Inferior parietal cortex (tissue), 1 donor: ENCODE measurements around the gene COX7A2.
A peak's percentile ranks its signal among the peaks of the same experiment; 100 is the strongest.

Experiments
- DNase-seq: peaks from one replicate; pipeline ENCODE4 v3.0.0-alpha.2; 2016; ENCODE audit errors: extremely low spot score

The COX7A2 gene

DNA sequence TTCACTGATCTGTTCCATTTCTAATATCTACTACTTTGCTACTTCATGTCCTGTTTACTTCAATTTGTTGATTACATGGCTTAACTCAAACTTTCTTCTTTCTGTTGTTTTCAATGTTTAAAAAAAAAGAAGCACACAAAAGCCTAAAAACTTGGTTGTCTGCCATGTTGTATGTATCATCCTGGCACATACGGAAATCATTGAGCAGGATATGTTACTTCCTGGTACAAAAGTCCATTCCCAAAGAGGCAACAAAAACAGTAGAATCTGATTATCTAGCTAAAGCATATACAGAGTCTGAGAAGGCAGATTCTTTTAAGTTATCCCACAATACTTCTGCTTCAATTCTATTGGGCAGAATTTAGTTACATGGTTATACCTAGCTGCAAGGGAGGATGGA is 23.2 kb downstream of the COX7A2 start:
- no peak for DNase-seq

DNA sequence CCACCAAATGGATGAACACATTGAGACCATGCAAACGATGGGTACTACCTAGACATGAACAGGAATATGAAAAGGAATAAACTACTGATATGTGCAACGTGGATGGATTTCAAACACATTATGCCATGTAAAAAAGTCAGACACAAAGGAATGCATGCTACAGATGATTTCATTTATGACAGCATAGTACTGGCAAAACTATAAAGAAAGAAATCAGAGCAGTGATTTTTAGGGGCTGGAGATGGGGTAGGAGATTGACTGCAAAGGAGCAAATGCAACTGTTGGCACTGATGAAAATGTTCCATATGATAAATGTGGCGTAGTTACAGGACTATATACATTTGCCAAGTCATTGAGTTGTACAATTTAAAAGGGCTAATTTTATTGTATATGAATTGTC is 24.3 kb downstream of the COX7A2 start:
- DNase-seq, result no peak

DNA sequence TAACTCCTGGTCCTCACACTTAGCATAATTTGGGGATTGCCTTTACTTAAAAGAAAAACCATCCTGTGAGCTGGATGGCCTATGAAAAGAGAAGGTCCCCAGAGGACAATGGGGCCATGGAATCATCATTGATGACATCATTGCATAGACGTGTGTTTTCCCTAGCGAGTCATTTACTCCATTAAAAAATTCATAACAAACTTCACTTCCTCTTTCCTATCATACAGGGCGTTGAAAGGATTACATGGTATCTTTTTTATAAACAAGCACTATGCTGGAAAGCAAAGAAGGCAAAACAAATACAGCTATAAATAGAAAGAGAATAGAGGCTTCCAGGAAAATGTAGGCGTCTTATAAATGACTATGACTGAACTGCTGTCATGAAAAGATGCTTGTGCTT is 26.4 kb downstream of the COX7A2 start:
- no peak for DNase-seq

DNA sequence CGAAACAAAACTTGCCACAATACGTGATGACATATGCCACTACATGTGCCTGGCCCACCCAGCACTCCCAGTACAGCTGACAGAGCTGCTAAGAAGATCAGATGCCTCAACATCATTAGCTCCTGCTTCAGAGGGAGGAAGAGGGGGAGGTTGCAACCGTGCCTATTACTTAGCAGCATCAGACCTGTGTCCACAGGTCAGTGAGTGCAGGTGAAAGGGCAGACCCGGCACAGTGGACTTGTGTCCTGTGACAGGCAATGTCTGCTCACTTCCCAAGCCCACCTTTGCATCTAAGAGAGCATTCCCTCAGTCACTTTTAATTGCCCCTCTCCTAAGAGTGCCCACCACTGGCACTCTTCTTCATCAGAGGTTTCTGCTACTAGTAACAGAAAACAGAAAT is 28.3 kb downstream of the COX7A2 start:
- DNase-seq, result no peak

DNA sequence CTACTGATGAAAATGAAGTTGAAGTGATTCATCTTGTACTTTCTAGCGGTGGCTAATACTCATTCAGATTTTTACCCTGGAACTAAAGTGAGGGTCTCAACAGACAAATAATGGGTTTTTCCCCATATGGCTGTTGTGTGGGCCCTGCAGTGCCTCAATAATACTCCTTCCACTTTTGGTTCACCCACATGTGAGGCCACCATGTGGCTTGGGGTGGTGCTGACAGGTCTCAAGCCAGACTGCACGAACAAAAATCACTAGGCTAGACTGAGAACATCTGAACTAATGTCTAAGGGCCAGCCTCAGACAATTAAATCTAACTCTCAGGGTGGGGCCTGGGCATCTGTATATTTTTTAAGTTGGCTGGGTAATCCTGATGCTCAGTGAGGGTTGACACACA is 29.9 kb downstream of the COX7A2 start:
- DNase-seq, result no peak

DNA sequence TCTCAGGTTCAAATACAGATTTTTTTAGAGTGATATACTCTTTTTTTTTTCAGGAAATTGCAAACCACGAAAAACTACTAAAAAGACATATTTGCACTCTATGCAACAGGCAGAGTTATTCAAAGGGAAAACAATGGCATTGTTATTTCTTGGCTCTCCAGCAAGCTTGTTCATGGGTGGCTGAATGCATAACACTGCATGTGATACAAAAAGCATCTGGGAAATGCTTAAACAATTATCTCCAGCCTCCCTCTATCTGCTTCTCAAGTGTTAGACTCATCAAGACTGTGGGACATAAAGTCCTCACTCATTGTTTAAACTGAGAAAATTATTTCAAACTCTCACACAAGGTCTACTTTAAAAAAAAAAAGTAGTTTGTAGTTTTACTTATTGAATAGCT is 30.5 kb downstream of the COX7A2 start:
- no peak for DNase-seq

DNA sequence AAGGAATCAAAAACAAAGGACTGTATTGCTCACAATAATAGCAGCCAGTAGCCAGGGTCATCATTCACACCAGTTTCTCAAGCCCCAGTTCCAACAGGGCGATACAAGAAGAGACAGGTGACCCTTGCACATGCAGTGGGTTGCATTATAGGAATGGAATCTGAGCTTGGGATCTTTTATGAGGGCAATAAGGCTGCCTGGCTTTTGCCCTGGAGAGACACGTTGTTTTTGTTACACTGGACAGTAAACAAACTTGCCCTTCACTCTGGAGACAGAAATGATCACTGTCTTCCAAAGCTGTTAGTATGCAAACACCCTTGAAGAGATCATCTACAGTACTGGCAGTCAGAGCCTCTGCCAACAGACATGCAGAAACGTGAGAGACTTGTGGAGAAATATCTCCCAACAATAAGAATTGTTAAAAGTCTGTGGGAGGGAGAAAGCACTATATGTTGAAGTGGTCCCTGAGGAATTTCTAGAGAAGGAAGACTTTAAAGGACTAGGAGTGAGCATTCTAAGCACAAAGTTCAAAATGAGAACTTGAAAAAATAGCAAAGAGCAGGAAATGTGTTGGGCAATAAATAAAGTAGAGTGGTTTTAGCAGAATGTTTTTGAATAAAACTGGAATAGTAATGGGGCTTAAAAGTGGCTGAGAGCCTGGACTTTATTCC is 31.5 kb downstream of the COX7A2 start:
- DNase-seq, result no peak

DNA sequence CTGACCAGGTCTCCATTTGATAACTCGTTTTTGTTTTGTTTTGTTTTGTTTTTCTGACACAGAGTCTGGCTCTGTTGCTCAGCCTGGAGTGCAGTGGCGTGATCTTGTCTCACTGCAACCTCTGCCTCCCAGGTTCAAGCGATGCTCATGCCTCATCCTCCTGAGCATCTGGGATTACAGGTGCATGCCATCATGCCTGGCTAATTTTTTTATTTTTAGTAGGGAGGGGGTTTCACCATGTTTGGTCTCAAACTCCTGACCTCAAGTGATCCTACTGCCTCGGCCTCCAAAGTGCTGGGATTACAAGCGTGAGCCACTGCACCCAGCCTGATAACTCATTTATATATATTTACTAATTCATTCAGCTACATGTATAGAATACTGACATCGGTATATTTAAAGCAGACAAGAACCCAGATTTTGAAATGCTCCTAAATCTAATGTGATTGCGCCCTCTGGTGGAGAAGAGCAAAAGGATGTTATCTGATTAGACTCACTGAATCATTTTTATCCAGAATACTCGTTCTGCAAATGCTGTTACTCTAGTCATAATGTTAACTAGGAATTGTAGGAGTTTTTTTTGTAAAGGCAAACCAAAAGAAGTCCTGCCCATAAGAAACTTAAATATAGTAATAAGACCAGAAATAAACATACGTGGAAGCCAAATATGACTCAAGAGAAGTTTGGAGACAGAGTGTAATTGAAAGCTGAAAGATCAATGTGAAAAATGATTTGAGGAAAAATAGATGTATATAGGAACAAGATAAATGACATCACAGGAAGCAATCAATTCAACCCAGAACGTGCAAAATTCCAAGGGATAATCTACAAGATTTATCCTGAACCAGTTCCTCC is 32.5 kb downstream of the COX7A2 start:
- peak; percentile 91 for DNase-seq

DNA sequence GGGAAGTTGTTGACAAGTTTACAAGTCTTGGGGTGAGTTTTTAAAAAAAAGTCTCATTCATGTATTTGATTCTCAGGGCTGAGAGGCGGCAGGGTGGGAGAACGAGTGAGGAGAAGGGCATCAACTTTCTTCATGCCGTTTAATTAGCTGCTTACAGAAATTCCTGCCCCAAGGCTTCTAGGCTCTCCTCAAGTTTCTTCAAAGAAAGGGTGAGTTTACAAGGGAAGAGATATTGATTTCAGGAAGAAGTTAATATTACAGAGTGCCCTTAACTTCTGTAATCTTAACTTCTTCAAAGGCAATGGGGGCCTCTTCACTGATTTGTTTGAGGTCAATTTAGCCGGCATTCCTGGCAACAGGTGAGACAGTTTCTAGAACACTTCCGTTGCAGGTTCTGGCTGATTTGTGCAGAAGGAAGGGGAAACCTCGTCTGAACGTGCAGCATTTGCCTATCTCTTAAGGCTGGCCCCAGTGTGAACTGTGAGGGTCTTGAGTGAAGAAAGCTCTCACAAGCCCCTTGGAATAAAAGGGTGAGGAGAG is 34.3 kb downstream of the COX7A2 start:
- DNase-seq, result no peak

DNA sequence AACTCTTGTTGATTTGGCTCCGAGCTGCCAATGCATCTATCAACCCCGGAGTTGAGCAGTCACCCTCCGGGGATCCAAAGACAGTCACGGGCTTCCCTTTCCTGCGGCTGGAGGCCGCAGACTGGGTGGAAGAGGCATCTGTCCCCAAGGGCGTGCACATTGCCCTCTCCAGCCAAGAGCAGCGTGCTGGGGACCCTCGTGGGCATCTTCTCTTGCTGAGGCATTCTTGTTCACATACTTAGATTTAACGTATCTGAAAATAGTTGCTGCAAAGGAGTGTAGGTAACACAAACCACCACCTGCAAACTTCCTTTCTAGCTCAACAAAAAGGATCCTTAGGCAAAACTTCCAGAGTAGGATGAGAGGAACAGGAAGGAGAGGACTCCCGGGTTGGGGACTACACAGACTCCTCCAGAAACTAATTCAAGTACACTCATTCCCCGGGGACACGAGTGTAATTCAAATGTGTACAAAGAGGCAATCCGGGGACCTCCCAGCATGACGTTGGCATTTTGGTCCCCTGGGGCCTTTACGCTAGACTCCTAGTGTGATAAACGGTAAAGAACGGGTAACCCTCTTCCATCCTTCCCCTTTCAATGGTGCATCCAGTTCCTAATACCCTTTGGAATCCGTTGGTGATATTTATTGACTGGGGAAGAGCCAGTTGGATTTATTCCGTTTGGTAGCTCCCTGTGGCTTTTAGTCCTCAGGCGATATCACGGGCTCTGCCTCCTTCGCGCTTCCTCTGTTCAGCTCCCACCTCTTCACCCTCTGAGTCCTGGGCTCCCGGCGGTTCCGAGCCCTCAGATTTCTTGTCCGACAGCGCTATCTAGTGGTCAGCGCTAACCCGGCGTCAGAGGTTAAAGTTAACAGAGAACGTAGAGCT is 35.1 kb downstream of the COX7A2 start:
- DNase-seq, result peak; percentile 95

DNA sequence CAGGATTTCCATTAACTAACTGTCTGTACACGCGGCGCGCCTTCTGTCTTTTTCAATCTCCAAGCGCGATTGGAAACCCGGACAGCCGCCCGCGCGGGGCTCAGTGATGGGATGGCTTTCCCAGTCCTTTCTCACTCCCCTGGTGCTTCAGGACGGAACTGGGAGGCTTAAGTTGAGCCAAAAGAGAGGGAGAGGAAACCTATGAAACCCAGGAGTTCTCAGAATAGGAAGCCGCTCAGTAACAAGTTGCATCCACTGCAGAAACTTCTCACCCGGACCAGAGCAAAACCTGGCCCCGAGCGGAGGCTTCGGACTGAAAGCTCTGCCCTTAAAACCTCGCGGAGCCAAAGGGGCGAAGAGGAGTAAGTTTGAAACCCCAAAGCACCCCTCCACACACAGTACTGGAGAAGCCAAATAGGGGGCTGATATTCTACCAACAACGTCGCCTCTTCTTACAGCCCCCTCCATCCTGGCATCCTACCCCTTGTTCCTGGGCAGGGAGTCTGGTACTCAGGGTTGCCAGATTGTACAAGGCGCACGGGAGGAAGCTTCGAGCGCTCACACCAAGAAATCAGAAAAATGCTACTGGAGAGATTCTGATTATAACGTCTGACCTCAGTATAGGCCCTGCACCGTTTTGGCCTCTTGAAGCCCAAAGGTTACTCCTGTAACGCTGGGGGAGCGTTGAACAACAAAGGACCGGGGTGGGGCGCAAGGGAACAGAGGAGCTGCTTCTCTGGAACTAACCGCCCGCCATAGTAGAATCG is 36.8 kb downstream of the COX7A2 start:
- DNase-seq, result no peak

DNA sequence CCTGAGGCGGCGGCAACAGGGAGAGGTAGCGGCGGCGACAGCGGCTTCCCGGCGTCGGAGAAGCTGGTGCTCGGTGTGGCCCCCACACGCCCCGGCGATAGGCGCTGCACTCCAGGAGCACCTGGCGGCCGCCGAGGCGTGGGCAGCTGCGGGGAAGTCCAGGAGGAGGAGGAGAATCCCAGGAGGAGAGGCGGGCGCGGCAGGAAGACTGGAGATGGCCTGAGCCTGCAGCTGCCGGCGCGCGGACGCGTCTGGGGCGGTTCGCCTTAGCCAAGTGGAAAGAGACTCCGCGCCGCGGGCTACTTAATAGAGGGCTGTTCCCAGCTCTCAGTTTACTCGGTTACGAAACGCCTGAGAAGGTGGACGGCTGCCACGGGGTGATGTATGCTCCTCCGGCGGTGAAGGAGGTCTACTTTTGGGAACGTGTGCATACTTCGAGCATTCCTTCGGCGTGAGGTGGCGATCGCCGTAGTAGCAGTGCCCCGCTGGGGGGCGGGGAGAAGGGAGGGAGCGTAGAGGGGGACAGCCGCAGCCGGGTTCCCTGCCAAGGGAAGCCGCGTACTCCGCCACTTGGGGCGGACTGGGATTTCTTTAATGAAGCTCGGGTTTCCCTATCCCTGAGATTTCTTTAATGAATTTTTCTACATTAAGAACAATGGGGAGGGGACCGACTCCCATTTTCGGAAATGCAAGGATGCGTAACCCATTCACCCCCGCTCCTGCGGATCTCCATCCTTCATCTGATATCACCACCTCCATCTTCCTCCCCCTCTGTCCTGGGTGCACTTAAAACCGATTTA is 37.6 kb downstream of the COX7A2 start, which contains the start of gene COL12A1:
Gene COL12A1 (minus strand): TSS at position 278 of the 800 bp plus-strand sequence. CDS start 3,261 bp downstream, outside the sequence.
- DNase-seq, result no peak

DNA sequence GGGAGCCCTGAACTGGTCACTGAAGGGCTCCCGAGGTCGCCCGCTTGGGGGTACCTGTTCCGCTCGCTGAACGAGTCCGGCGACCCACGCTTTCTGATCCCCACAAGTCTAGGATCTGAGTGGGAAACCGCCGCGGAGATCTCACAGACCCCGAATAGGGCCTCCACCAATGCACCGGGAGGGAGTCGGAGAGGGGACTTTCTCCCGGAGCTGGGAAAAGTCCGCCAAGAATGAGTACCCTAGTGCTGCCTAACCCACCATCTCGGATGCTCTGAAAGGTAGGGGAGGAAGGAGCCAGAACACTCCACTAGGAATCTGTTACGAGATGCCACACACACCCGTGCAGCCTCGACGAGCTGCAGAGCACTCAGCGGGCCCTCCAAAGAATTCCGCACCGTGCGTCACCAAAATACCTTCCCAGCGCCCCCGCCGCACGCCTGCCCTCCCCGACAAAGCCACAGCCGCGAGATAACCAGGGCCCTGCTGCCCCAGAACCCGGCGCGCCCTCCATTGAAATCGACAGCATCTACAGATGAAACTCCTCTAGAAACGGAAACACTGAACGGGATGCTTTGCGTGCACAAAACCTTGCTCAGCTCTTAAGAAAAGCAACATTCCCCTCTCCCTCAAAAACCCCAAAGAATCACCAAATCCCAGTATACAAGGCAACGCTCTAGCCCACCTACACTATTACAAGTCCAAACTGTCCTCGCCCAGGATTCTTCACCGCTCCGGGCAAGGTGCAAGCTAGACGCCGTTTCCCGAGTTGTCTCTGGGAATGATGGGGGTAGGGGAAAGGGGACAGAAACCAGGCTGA is 38.4 kb downstream of the COX7A2 start:
- no peak for DNase-seq

DNA sequence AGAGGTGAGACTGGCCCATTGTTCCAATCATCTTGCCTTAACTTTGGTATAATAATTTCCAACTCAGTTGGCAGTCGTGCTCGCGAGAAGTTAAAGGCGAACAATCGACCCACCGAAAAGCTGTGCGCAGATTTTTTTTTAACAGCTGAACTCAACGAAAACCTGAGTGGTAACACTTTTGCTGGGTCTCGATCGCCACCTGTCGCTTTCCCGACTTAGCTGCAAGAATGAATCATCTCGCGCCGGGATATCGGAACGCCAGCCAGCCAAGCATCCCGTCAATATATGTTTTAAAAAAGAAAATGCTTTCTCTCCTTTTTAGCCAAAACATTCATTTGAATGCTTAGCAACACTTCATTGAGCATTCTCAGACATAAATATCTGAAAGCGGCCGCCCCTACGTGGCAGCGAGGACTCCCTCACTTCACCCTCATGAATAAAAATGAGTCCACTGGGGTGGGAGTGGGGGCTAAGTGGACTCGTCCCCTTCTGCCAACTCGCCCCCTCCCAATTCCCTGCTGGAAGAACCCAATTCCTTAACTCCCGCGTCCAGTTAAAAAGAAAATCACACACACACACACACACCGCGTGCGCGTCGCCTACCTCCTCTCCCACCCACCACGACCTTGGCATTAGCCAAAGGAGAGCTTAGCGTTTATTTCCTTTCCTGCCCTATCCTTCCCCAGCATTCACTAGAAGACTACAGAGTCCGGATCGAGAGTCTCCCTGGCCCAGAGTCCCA is 39.2 kb downstream of the COX7A2 start:
- peak; percentile 78 for DNase-seq

DNA sequence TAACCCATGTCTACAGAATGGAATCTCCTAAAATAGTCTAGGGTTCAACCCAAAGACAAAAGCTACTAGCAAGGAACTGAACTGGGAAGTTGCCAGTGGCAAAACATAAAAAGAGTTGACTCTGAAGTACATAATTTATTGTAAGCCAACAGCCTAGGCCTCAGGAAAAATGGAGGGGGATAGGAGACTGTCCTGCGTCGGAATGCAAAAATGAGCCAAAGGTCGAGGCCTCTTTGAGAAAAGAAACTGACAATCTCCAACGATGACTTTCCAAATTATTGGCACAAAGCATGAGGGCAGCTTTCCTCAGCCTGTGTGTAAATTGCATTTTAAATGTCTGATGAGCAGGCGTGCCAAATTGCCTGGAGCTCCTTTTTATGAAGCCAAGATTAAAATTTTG is 39.9 kb downstream of the COX7A2 start:
- DNase-seq, result no peak

DNA sequence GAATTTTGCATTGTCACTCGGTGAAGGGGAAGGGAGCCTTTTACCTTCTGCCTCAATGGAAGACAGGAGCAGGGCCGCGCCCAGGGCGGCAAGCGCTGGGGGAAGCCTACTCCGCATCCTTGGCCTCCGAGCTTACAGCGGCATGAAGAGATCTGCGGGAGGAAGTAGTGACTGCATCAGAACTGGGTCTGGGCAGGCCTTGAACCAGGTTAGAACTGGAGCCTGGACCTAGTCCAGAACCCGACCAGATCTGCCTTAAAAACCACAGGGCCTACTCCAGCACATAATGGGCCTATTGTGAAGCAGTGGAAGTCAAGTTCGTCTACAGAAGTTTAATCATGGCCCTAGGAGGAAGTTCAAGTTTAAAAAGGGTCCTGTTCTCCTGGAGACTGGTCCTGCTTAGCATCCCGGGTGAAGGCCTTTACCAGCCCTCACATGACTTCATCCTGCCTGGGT is 40.9 kb downstream of the COX7A2 start:
- no peak for DNase-seq

DNA sequence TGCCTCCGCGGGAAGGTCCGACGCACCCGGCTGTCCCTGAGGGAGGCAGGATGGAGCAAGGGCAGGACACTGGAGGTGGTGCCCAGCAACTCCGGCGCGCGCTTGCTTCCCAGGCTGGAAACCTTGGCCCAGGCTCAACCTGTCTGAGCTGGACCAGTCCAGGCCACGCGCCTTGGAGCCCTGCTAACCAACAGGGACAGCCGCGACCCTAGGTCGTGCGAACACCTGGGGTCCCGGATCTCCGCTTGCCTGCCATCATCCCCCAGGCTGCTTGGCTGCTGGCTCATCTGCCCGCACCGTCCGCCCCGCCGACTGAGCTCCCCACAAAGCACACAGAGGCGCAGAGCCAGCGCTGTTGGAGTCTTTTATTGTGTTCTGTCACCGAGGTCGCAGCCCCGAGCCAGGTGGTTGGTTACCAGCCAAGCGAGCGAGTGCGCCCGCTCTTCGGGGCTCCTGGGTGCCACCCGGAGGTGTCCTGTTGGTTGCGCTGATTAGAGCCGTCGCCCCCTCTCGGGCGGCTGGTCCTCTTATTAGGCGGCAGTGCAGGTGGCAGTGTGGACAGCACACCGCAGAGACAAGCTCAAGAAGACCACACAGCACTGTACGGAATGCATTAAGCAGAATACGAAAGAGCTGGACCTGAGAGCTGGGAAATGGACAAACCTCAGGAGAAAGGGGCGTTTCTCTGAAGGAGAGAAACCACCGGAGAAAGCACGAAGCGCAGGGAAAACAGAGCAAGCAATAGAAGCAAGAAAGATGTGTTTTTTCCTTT is 41.5 kb downstream of the COX7A2 start:
- no peak for DNase-seq

DNA sequence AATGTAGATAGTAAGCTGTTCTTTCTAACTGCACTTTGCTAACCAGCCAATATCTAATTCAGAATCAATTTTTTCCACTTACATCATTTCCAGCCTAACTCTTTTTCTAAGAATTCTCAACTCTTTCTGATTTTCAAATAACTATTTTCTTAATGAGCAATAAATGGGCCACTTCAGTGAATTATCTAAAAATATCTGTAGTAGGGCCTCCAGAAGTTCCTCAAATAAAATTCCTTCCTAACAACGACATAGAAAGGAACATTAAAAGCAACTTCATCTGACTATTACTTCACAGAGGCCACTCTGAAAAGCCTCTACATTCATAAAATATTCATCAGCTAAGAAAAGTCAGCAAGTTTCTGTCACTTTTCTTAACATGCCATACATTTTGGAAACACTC is 42.6 kb downstream of the COX7A2 start:
- no peak for DNase-seq
